ENCODE results near the gene PTCSC3.
A peak's percentile ranks its signal among the peaks of the same experiment; 100 is the strongest.

Gene PTCSC3

GRCh38 chr14:36176524-36176923 is at the start of gene PTCSC3:
TSS of gene PTCSC3 (minus strand) at chr14:36176722.
- ATAC-seq = no peak

- ATAC-seq = no peak
Measured at GRCh38 chr14:36226164-36226563, 49.6 kb upstream of the PTCSC3 start.

DNA sequence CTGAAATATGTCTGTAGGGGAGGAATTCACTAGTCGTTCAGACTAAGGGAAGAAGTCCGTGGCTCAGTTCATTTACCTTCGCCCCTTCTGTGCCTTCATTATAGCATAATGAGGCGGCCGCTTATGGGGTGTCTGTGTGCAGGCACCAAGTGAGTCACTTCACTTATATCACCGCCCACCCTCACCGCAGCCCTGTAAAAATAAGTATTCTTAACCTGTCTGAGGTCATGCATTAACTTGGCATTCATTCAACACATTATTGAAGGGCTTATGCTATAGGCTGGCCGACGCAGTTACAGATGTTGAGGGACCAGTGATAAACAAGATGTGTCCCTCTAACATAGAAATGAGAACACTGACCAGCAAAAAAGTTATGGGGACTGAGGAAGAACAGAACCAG is 47.7 kb upstream of the PTCSC3 start:
- no peak for ATAC-seq

GRCh38 chr14:36223558-36223957 is 47.0 kb upstream of the PTCSC3 start:
- no peak for ATAC-seq

GRCh38 chr14:36222952-36223468 is 46.5 kb upstream of the PTCSC3 start:
- ATAC-seq = no peak

DNA sequence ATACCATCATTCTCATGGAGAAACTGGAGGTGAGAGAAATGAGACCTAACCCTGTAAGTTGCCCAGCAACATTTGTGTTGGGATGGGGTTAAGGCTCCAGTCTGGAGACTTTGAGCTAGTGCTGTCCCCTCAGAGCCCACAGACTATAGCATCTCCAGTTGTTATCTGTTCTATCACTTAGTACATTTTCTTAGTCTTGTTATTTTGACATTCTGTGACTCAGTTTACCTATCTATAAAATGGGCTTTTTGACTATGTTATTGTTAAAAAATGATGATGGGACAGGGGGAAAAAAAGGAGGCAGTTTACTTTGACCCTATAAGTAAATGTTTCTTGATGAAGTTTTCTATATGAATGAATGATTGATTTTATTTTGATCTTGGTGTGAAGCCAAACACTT is 45.8 kb upstream of the PTCSC3 start:
- ATAC-seq = no peak

DNA sequence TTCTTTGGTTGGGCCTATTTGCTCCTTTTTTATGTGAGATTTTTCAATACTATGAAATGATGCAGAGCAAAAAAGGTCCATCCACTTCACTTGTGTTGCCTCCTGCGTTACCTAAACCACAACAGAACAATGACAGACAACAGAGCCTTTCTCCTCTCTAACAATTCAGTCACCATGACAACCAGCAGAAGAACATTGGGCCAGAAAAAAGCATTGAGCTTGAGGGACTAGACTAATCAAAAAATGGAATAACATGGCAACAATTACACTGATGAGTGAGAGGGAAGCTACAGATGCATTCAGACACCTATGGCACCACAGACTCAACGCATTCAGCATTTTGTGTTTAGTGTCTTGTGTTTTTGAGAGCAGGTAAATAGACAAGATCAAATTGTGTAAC is 44.6 kb upstream of the PTCSC3 start:
- ATAC-seq = no peak

DNA sequence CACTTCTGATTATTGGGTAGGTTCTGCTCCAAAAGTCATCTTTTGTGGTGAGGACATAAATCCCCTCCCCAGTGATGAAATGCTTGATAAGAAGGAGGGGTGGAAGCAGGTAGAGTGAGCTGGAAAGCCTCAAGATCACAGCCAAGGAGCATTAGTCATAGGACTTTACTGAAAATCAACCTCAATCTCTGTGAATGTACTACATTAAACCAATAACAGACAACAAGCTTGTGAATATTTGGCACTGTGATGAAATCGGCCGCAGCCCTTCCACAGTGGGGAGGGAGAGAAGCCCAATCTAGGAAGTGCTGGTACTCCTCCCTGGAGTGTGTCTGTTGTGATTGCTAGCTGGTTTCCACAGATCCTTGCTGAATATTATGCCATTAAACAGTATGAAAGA is 41.2 kb upstream of the PTCSC3 start:
- peak in 1 of 2 donors; percentile 21 for ATAC-seq

DNA sequence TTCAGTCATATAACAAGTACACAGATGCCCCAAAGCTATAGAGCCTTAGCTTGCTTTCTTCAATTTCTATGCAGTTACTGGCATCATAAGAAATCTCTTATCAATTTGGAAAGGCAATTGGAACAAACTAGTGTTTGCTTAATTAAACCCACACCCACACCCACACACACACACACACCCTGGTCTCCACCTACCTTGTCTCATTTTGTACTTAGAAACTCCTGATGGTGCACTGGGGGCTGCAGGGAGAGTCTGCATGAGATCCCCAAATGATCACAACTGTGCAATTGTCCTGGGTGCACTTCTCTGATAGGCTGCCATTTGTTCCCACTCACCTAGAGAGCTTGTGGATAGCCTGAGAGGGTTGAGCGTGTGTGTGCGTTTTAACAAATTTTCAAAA is 40.5 kb upstream of the PTCSC3 start:
- no peak for ATAC-seq

DNA sequence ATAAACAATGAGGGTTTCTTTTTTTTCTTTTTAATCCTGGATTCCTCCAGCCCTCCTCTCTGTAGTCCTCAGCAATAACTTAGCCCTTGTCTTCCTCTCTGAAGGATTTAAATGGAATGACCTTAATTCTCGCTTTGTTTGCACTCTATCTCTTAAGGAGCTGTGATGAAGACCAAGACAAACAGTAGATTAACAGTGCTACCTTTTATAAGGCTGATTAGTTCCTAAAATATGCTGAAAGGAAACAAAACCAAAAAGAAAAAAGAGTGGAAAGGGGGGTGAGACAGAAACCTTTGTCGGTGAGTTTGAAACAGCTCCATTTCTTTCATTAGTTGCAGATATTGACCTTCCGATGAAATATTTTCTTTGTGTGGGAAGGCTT is 38.7 kb upstream of the PTCSC3 start:
- ATAC-seq = no peak

DNA sequence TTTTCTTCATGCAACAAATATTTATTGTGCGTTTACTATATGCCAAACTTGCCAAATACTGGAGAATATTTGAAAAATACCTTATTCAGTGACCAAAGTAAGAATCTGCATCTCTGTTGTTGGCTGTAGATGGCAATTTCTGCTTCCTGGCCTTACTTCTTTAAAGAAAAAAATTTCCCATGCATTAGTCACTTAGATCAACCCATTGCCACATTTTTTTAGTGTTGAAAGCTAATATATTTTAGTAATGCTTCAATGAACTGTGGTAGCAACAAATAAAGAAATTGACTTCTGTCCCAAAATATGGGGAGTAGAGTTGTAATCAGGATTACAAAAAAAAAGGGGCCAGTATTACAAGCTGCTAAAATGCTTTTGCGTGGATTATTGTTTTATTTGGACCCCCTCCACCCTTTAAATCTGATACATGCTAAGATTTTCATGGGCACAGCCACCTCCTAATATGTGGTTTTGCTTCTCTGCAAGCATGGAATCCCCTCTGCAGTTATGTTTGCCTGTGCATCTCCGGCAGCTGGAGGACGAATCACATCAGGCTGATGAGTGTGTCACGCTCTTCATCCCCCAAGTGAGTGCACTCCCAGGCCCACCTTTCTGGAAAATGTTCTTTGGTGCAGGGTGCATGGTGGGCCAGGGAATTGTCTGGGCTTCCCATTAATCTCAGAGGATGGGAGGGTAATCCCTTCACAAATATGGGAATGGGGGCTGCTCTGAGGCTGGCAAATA is 38.1 kb upstream of the PTCSC3 start:
- no peak for ATAC-seq

DNA sequence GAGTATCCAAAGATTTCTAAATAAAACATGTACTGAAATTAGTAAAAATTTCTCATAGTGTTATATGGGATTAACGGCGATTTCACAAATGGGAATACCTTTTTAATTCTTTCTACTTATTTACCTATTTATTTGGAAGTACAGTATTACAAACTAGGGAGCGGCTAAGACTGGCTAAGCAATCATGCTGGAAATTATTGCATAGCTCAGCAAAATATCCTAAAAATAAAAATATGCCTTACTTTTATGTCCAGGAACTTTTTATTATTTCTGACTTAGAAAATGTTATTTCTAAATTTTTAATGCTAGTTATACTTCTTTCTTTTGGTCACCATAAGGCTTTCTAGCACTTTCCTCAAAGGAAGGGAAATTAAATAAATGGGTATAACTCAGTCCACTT is 36.5 kb upstream of the PTCSC3 start:
- ATAC-seq = no peak

DNA sequence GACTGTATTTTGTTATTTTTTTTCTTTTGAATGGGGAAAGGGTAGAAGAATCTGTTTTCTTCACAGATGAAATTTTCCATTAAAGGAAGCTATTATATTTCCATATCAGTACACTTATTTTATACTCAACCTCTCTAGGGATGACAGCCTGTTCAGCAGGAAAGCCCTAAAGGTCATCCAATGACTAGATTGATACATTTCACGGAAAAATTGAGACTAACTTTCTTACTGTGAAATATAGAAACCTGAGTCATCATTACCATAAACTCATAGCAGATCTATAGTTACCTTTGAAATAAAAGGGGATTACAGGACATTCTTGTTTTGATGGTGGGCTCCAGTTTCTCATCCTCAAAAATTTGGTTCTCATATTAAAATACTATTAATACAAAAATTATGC is 36.1 kb upstream of the PTCSC3 start:
- ATAC-seq = peak; percentile 68 to 74

DNA sequence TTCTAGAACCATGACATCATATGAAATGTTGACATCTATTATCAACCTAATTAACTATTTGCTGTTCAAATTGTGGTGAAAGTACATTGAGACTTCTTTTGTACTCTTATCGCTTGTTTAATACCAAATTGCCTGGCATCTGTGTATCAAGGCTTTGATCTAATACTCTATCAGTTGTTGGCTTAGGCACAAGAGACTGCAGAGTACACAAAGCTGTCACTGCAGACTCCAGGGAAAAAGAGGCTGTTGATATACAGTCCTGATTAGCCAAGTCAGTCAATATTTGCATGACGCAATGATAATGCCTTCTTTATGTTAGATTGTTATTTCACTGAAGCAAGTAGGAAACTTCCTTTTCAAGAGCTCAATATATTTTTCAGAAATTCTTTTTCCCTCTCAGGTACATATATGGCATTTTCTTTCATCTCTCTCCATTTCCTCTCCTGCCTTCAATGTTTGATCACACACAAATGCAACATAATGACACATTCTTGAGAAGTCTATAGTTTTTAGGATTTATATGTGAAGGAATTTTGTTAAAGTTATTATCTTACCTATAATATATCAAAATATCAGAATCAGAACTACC is 32.3 kb upstream of the PTCSC3 start:
- ATAC-seq = no peak

GRCh38 chr14:36207500-36207899 is 31.0 kb upstream of the PTCSC3 start:
- no peak for ATAC-seq

DNA sequence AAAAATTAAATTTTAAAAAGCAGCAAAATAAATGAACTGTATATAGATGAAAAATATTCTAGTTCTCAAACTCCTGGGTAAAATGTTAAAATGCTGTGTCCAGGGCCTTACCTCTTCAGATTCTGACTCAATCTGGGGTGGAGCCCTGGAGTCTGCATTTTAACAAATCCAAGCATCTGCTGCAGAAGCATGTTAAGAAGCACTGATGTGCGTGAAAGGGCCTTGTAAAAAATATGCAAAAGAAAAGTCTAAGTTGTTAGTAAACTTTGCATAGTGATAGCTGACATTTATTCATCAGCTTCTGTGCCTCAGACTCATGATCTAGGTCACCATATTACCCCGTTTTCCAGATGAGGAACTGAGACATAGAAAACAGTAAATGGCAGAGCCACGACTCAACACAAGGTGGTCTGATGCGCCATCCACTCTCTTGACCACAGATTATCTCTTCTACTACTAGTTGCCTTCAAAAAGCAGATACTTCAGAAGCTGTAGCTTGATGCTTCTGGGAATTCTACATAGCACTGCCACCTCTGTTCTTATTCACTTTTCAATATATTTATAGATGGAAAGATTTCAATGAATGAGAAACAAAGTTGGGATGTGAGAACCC is 28.0 kb upstream of the PTCSC3 start:
- no peak for ATAC-seq

DNA sequence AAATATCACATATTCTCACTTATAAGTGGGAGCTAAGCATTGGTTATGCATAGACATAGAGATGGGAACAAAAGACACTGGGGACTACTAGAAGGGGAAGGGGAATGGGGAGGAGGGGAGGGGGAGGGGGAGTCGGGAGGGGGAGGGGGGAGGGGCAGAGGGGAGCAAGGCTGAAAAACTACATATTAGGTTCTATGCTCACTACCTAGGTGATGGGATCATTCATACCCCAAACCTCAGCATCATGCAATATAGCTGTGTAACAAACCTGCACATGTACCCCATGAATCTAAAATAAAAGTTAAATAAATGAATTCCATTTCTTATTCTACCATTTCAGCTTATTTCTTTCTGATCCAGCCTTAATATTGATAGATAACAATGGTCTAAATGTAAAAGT is 21.9 kb upstream of the PTCSC3 start:
- no peak for ATAC-seq

DNA sequence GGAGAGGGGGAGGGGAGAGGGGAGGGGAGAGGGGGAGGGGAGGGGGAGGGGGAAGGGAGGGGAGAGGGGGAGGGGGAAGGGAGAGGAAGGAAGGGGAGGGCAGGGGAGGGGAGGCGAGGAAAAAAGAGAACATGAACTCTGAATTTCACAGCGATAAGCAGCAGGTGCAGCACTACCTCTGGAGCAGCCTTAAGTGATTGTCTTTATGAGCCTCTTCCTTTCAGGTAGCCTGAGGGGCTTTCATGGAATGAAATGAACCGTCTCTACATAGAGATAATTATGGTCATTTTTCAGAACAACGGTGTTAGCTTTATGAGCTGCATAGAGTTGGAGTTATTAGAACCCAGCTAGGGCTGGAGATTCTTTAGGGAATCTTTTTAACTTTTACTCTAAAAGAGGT is 18.1 kb upstream of the PTCSC3 start:
- no peak for ATAC-seq

GRCh38 chr14:36192530-36192929 is 16.0 kb upstream of the PTCSC3 start:
- ATAC-seq = no peak

DNA sequence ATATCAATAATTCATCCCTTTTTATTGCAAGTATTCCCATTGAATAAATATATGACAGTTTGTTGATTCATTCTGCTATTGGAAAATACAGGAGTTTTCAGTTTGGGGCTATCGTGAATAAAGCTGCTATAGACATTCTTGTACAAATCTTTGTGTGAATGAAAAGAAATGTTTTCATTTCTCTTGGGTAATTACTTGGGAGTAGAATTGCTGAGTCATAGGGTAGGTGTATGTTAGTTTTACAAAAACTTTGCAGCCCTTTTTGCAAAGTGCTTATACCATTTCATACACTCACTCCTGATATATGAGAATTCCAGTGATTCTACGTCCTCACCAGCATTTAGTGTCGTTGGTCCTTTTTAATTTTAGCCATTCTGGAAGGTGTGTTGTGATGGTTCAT is 6.9 kb upstream of the PTCSC3 start:
- ATAC-seq = no peak

DNA sequence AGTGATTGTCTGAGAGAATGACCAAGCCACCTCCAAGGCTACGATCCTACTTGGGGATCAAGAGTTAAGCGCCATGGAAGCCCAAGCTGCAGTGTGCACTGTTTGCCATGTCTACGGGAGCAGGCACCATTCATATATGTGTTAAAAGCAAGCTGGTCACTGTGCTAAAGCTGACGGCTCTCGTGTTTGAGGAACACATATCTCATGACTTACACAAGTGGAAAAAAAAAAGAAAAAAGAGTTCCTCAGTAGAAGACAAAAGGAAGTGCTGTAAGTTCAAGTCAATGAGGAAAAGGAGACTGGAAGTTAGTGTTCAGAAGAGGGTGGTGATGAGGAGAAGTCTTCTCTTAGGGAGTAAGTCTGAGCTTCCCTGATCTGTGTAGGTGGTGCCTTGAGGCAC is 4.9 kb upstream of the PTCSC3 start:
- ATAC-seq = no peak

GRCh38 chr14:36177489-36177888 is 967 bp upstream of the PTCSC3 start:
- ATAC-seq = no peak

DNA sequence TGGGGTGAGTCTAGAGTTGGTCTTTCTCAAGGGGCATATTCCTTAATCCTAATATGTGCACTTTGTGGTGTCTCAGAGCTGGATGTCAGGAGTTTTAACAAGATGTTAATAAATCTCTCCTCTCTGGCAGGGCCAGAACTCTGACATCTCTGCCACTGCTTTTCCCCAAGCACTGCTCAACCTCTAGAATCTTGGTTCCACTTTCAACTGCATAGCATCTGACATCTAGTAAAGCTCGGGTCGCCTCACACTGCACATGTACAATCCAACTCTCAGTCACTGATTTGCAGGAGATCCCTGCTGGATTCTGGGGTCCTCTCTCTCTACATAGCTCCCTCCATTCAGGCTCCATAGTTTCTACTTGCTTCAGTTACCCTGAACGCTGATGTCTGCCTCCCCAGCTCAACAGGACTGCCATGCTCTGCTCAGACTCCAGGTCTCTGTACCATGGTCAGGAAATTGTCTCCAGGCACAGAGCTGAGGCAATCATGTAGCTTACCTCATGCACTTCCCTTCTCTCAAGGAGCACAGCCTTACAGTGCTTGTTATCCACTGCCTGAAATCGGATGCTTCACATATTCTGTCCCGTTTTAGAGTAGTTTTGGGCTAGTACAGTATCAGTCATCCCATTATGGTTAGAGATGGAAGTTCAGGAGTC is 1.6 kb downstream of the PTCSC3 start:
- no peak for ATAC-seq

- ATAC-seq = no peak
Measured at GRCh38 chr14:36173161-36173560, 3.4 kb downstream of the PTCSC3 start.

Measured in activated CD4-positive, CD25-positive, alpha-beta regulatory T cell treated with anti-CD3 and anti-CD28 coated beads, Interleukin-2, amount 50 U/mL, for 24 hours (primary cell).